NCI-H526 (cell line): ENCODE results near the gene BTBD3.

Experiments used
- DNase-seq, 2 experiments: peaks; one replicate each; lab custom pipeline; 2025; lab: John Stamatoyannopoulos, UW

BTBD3 gene

DNA sequence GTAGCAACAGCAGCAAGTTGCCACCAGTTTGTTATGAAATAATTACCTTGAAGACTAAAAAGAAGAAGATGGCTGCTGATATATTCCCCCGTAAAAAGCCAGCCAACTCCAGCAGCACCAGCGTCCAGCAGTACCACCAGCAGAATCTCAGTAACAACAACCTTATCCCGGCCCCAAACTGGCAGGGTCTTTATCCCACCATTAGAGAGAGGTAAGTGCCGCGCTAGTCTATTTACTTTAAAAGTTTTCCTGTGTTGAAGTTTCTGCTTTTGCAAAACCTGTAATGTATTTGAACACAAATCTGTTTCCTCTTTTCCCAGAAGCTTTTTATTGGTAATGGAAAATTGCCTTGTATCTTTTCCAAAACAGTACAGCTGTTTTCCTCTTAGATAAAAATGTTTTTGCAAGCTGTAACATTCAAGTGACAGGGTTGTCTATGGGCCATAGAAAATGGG, 725 bp downstream of the BTBD3 start:
- peak; percentile 22 to 34 for DNase-seq

DNA sequence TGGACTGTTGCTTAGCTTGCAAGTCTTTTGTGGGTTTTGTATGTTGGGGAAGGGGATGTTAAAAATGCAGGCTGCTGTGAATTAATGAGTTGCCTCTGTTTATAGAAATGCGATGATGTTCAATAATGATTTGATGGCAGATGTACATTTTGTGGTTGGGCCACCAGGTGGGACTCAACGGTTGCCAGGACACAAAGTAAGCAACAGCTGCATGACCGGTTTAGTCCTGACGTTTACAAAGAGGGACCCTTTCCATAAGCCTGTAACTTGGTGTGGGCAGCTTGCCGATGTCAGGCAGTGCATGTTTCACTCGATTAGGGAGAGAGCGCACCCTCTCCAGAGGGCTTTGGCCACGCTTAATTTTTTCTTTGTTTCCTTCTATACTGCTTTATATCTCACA, 1.3 kb downstream of the BTBD3 start:
- DNase-seq: peak; percentile 90 to 93

DNA sequence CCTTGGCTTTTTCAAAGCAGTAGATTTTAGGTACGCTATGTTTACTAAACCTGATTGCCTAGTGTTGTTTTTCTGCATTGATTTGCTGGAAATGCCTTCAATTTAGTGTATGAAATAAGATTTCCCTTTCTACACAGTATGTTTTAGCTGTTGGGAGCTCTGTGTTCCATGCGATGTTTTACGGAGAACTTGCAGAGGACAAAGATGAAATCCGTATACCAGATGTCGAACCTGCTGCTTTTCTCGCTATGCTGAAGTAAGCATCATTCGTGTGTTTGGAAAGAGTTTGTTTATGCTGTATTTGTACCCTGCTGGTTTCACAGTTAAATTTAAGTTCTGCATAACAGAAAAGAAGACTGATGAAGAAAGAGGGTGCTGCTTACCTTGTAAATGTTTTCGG, 1.9 kb downstream of the BTBD3 start:
- DNase-seq: peak in 1 of 2 experiments; percentile 19

DNA sequence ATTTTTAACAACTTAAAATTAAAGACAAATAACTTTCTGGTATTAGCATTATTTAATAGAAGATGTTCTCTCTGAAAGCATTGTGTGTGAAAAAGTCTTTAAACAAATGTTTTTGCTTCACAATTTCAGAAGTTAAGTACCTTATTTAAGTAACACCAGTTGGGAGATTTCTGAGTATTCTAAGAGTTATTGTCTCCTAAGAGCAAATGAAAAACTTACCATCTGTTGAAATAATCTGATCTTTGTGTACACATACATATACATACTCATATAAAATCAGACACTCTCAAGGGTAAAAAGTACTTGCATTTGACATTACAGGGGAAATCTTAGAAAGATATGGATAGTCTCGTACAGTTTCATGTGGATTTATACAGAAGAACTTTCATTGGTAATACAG, 2.4 kb downstream of the BTBD3 start:
- no peak for DNase-seq

DNA sequence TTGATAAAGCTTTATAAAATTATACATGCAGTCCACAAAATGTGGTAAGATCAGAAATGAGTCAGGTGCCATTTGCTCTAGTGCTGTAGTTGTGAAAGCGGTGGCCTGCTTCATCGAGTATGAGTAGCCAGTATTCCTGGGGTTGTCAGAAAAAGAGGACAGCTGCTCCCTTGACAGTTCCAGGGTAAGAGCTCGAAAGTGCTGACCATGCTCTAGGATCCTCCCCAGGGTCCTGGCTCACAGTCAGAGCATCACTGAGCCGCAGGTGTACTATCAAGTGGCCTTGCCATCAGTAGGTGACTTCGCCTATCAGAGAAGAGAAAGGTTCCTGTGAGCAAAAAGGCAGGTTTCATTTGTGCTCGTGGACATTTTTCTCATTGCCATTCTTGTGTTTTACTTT, 3.6 kb downstream of the BTBD3 start:
- no peak for DNase-seq

DNA sequence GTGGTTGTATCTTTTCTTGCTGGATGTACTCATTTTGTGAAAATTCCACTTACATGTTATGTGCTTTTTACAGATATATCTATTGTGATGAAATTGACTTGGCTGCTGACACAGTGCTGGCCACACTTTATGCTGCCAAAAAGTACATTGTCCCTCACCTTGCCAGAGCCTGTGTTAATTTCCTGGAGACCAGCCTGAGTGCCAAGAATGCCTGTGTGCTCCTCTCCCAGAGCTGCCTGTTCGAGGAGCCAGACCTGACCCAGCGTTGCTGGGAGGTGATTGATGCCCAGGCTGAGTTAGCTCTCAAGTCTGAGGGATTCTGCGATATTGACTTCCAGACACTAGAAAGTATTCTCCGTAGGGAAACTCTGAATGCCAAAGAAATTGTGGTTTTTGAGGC, 4.9 kb downstream of the BTBD3 start:
- DNase-seq: no peak

DNA sequence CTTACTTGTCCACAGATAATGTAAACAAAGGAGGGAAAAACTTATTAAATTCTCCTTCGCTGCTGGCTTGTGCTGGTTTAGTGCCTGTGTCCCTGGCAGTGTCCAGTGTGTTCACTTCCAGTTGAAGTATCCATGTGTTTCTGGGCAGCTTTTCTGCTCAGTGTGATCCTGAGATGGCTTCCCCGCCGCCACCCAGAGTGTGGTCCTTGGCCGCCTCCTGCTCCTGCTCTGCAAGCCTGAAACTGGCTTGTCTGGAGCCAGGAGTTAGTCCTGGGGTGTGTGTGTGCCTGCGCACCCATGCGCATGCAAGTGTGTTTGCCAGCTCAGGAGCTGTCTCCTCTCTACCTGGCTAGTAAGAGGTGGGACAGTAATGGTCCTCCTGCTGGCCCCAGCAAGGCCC, 7.2 kb downstream of the BTBD3 start:
- DNase-seq: no peak

DNA sequence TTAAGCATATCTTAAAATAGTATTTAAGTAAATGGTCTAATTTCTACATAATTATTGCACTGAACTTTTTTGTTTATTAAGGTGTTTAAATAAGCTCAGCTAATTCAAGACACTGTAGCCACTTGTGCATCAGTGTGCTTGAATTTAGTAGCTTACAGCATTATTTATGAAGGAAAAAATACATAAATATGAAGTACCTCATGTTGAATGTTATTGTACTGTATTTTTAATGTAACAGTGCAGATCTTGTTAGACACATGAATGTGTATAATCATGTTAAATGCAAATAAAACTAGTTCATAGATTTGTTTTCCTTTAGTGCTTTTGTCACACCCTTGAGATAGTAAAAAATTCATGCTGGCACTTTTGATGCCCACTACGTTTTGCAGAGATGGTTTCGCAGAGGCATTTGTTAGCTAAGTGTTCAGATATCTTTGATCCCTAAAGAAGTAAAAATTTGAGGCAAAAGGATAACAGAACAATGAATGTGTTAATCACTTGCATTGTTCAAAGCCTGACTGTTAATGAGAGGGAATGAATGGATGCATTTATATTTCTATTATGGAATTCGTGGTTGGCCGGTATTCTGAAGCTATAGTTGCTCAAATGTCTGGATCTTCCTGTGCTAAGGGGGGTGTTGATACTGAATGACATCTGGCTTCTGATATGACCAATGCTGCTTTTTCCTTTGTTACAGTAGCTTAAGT, 8.8 kb downstream of the BTBD3 start:
- DNase-seq: no peak

DNA sequence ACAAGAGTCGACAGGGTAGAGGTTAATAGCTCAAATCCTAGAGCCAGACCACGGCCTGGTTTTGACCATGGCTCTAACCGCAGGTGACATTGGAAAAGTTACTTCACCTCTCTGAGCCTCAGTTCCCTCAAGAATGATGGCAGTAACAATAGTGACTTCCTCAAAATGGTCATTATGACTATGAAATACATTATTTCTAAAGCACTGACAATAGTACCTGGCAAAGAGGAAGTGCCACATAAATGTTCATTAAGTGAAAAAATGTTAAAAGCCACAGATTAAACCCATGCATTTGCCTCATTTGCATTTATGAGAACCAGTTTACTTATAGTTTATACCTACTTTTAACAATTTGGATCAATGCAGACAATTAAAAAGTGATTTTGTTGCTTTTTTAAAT, 12.3 kb downstream of the BTBD3 start:
- DNase-seq: no peak

DNA sequence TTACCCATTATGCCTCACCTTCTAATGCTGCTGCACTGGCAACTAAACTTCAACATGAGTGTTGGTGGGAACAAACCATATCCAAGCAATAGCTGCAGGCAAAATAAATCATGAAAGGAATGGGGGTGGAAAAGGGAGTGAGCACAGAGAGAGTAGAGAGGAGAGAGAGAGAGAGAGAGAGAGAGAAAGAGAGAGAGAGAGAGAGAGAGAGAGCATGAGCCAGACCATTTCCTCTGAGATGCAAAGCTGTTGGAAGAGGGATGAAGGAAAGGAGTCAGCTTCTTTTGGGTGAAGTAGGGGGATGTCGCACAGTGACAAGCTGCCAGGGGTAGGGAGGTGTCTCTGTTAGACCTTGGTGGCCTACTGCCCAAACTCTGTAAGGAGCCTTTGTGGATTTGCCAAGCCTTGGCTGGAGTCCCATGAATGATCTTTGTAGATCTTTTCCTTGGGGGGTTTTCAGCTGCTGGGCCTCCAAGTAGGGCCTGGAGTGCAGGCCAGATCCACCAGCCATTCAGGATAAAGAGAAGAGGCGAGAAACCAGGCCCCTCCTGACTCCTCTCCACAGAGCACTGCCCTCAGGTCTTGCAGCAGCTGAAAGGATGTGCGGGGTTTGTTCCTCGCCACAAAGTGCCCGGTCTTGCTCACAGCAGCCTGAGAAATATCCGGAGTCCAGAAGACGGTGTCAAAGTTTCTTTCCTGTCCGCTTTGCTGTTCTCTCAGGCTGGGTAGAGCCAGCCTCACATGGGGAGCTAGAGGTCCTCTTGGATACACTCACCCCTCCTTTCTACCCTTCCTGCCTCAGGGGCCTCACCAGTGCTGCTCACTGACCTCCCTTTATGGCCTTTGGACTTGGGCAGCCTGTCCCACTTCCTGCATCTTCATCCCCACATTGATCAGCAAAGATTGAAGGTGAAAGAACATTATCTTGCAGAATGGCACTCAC, 17.8 kb downstream of the BTBD3 start:
- DNase-seq: no peak

DNA sequence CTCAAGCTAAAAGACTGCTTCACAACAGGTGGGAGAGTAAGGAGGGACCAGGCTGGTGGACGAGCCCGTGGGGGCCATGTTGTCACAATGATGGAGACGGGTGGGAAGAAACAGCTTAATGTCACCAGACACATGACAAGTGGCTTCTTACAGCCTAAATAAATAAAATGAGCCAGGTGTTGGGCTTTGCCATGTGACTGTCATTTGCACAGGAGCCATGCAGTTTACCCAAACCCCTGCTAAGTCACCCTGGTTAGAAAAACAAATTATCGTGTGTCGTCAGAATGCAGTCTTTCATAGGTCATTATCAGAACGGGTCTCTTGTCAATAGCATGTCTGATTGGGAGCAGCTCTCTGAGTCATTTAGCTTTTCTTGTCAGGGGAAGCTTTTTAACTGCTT, 18.5 kb downstream of the BTBD3 start:
- no peak for DNase-seq

DNA sequence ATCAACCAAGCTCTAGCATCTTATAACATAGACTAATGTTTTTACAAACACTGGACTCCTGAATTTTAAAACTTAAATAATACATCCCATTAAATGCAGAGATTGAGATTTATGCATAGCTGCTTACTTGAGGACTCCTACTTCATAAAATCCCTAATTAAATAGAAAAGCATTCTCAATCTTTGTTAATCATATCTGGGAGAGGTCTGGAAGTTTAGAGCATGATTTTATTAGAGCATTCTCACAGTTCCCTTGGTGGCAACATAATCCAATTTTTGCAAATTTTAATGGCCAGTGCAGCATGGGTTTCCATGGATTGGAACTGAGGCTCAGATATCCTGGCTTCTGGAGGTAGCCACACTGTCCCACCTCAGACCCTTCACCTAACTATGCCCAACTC, 19.5 kb downstream of the BTBD3 start:
- no peak for DNase-seq

DNA sequence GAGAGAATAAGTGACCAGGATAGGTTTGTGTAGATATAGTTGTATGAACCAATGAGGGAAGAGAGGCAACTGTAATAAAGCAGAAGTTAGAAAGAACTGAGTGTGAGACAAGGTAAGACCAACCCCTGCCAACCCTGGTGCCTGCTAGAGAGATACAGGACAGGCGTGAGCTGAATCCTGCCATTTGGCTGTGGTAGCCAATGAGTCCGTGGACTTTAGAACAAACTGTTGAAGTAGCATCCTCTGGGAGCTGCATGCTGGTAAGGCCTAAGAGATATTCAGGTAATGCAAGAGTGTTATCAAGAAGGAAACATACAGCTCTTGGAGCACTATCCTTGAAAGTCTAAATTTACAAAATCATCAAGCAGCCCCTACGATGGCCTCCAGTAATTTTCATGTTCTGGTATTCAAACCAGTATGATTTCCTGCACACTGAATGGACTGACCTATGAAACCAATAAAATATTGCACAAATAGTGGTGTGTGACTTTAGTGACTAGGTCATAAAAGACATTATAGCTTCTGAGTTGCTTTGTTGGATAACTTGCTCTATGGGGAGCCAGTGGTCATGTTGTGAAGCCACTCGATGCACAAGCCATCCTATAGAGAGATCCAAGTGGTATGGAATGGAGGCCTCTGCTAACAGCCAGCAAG, 24.0 kb downstream of the BTBD3 start:
- no peak for DNase-seq

DNA sequence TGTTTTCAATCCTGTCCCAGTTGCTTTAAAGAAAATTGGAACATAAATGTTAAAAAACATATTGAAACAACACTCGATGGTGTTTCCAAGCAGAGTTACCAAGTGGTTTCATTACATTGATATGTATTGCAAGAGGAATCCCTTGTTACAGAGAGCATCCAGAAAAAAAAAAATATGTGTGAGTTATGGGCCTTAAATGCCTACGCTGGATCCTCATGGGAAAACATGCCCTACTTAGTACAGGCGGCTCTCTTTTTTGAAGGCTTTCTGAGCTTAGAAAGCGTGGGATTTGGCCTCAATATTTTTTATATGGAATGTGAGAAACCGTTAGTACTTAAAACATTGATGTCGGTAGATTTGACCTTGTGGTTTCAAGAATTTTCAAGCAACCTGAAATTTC, 26.1 kb downstream of the BTBD3 start:
- DNase-seq: no peak

DNA sequence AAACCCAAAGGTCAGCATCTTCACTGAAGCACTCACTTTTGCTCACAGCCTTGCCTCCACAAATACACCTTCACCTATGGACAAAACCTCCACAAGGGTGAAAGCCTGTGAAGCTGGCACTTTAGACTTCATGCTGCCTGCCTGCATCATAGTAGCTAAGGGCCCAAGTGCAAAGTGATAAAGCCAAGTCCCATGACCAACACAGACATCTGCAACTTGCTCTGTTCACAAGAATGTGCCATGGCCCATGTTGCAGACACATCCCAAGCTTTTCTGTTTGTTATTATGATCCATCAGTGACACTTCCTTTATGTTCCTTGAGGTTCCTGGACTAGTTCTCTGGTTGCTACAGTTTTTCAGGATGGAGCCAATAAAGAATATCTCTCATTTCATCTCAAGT, 31.1 kb downstream of the BTBD3 start:
- no peak for DNase-seq

DNA sequence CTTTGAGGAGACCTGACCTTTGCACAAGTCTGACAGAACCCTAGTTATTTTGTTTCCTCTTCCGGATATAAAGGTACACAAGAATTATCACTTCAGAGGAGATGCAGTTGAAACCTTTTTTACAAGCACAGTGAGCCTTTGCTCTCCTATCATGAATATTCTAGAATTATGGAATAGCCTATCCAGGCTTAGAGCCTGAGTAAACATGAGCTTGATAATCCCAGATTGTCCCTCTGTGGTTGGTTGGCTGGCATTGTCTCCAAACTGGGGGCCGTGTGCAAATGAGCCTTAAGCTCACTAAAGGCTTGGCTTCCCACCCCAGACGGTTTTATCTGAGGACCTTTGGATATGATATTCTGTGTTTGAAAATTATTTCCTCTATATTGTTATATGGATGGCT, 32.0 kb downstream of the BTBD3 start:
- DNase-seq: no peak

DNA sequence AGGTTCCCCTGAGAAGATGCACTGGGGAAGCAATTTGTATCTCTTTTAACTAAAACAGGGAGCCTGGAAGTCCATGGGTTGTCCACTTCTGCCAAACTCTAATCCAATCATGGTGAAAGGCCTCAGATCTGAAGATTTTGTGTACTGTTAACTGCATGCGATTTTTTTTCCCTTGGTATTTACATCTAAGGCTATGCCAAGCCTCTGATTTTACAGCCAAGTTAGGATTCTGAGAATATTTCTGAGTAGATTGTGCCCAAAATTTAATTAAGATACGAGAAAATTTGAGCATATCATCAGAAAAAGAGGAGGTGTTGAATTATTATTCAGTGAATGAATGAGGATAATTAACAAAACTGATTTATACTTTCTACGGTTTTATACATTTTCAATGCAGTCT, 34.0 kb downstream of the BTBD3 start:
- no peak for DNase-seq

DNA sequence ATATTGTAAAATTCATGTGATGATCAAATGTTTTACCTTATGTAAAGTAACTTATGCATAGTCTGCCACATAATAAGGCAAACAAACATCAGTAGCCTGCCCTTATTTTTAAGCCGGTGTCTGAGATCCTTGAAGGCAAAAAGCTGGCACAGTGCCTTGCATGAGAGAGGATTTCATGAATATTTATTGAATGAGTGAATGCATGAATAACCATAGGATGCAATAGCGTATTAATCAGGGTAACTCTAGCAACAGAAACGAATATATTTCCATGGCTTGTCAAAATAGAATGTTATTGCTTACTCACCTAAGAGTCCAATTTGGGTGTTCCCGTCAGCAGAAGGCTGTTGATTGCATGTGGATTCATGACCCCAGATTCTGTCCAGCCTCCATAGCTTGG, 34.9 kb downstream of the BTBD3 start:
- peak; percentile 82 to 84 for DNase-seq

DNA sequence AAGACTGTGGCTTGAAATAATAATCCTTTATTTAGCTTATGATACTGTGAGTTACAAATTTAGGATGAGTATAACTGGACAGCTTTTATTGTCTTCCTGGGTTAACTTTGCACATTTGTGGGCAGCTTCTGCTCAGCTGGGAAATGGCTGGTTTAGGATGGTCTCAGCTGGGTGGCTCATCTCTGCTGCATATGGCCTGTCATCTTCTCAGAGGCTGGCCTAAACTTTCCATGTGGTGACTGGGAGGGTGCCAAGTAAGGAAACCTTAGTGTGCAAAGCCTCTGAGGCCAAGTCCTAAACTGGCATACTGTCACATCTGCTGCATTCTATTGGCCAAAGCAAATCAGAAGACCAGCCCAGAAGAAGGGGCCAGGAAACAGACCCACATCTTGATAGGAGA, 40.2 kb downstream of the BTBD3 start:
- no peak for DNase-seq

DNA sequence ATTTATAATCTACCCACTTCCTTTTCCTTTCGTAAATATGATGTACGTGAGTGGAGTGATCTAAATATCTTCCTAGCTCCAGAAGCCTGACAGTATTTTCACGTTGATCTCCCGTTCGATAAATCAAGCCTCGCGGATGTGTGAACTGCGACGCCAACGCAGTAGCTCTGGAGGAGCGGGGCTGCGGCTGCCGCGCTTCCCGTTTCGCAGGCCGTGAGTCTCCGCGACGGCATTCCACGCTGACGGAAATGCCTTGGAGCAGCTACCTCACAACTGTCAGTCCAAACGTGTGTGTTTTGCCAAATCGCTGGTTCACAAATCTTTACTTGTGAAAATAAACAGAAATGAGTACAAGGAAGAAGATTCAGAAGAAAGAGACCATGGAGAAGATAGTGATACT, 41.2 kb downstream of the BTBD3 start:
- DNase-seq: no peak

DNA sequence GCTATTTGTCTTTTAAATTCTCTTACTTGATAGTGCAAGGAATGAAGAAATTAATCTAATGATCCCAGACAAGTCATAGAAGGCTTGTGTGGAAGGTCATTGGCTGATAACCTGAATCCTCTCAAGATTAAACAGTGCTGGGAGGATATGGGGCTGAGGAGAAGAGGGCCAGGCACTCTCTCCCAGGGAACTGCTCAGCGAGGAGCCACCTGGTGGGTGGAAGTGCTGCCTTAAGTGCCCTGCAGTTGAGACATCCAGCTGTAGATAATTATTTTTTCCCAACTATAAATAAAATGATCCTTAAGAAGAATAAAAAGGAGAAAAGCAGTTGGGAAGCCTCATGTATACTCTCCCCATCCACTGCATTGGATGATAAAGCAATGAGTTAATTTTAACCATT, 47.9 kb downstream of the BTBD3 start:
- DNase-seq: no peak

DNA sequence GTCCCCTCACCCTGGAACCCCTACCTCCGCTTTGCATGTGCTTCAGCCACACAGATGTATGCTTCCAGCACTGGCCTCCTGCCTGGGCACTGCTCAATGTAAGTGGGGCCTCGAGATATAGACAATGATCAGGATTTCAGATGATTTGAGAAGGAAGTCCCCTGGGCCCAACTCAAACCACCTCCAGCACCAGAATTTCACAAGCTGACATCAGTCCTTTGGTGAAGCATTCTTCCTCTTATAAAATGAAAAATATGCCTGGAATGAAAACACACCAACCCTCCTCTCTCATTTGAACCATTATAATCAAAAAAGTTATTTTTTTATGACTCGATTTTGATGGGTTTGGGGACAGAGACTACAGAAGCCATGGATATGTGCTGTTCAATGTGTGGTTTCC, 48.5 kb downstream of the BTBD3 start:
- no peak for DNase-seq
